OCI-LY1 (cell line): Measurements from ENCODE around the gene GPR158.

Experiments
- EZH2 ChIP-seq: fragments of 200-600 bp; sonication (generic), shearing (Covaris generic); IDR thresholded peaks from 2 replicates; pipeline ENCODE4 v1.8.0; 2017; ENCODE audit warnings: borderline replicate concordance, mixed run types, mild to moderate bottlenecking, antibody characterized with exemption, low read length, moderate library complexity, mixed read lengths
- TF ChIP-seq, protein P1 (sequence below): fragments of 200-600 bp; sonication (generic), shearing (Covaris generic); IDR thresholded peaks from 2 replicates; pipeline ENCODE4 v1.5.1; 2017; ENCODE audit warnings: mild to moderate bottlenecking, antibody characterized with exemption, low read length, moderate library complexity, mixed read lengths

DNA sequence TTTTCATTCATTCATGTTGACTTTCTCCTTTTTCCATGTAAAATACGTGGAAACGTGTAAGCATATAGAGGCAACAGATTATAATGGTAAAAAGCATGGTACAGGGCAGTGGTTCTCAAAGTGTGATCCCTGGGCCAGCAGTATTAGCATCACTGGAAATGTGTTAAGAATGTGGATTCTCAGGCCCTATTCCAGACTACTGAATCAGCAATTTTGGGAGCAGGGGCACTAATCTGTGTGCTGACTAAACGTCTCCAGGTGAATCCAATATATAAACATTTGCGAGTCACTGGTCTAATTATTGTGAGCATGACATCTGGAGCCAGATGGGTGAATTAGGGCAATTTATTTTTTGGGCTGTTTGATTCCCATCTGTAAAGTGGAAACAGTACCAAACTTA, 5.1 kb upstream of the GPR158 start:
- TF ChIP-seq EZH2, result no peak
- TF ChIP-seq, protein P1, sequence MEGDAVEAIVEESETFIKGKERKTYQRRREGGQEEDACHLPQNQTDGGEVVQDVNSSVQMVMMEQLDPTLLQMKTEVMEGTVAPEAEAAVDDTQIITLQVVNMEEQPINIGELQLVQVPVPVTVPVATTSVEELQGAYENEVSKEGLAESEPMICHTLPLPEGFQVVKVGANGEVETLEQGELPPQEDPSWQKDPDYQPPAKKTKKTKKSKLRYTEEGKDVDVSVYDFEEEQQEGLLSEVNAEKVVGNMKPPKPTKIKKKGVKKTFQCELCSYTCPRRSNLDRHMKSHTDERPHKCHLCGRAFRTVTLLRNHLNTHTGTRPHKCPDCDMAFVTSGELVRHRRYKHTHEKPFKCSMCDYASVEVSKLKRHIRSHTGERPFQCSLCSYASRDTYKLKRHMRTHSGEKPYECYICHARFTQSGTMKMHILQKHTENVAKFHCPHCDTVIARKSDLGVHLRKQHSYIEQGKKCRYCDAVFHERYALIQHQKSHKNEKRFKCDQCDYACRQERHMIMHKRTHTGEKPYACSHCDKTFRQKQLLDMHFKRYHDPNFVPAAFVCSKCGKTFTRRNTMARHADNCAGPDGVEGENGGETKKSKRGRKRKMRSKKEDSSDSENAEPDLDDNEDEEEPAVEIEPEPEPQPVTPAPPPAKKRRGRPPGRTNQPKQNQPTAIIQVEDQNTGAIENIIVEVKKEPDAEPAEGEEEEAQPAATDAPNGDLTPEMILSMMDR, result no peak
